Measurements from ENCODE around the gene BNIP5.

The BNIP5 gene

DNA sequence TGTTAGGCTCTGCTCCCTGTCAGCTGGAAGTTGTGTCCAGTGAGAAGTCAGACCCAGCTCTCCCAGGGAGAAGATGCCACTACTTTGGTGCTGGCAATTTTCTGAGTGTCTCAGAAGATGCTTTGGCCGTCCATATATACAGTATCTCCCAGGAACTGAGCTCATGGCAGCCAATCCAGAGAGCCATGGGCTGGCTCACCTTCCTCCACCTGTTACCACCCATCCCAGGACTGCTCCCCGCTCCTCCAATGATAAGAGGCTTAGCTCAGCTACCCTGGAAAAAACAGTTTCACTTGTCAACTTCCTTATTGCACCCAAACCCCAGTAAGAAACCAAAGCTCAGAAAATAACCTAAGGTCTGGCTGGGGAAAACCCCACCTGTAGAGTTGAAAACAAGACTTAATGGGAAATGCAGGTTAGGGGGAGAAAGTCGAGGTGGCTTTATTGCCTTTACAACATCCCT is at the start of gene BNIP5:
TSS of gene BNIP5 (minus strand) at position 110 of the 463 bp plus-strand sequence. CDS start 6,198 bp downstream, outside the sequence.
- TF ChIP-seq MYC (IDR thresholded peaks at IDR 0.05; ENCODE audit: low read depth, low read length) (no peak), CTCF (IDR thresholded peaks at IDR 0.05; ENCODE audit: low read depth, low read length) (no peak), MAX (IDR thresholded peaks at IDR 0.05; ENCODE audit: low read depth, low read length) (no peak), POLR2A (IDR thresholded peaks at IDR 0.05; ENCODE audit: extremely low read depth, insufficient read length) (no peak)
- H3K4me3 ChIP-seq (ENCODE audit: low read depth, low read length), result no peak within 1 kb of the TSS

GRCh38 chr6:36384095-36384494 is 47.4 kb upstream of the BNIP5 start:
- DNase-seq (ENCODE audit: low read depth), result no peak
- TF ChIP-seq CTCF (IDR thresholded peaks at IDR 0.05; ENCODE audit: low read depth, low read length), result no peak
- H3K4me3 ChIP-seq (ENCODE audit: low read depth, low read length), result no peak overlapping the region

More for the DNA sequence above, at the start of gene BNIP5:
- no peak for DNase-seq (ENCODE audit: low read depth)

DNA sequence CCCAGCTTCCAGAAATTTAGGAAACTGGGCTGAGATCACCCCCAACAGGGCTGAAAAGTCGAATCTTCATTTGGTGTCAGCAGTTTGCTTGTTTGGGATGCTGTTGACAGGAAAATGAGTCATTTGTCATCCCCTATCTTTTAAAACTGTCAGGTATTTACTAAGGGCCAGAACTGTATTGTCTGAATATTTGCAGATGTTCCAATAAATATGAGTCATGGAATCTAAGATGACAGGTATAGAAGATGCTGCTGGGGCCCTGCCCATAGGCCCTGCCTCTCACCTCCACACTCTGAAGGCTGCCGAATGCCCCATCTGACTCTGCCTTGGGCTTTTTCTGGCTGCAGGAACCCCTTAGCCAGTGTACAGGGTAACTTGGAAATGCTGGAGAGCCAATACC is 46.9 kb upstream of the BNIP5 start:
- TF ChIP-seq MAX (IDR thresholded peaks at IDR 0.05; ENCODE audit: low read depth, low read length) (no peak), POLR2A (IDR thresholded peaks at IDR 0.05; ENCODE audit: extremely low read depth, insufficient read length) (no peak), CTCF (IDR thresholded peaks at IDR 0.05; ENCODE audit: low read depth, low read length) (no peak), MYC (IDR thresholded peaks at IDR 0.05; ENCODE audit: low read depth, low read length) (no peak)
- no peak for DNase-seq (ENCODE audit: low read depth)
- H3K4me3 ChIP-seq (ENCODE audit: low read depth, low read length), result no peak overlapping the region

GRCh38 chr6:36382976-36383375 is 46.3 kb upstream of the BNIP5 start:
- TF ChIP-seq CTCF (IDR thresholded peaks at IDR 0.05; ENCODE audit: low read depth, low read length) (no peak), MAX (IDR thresholded peaks at IDR 0.05; ENCODE audit: low read depth, low read length) (no peak), POLR2A (IDR thresholded peaks at IDR 0.05; ENCODE audit: extremely low read depth, insufficient read length) (no peak)
- no peak for DNase-seq (ENCODE audit: low read depth)

DNA sequence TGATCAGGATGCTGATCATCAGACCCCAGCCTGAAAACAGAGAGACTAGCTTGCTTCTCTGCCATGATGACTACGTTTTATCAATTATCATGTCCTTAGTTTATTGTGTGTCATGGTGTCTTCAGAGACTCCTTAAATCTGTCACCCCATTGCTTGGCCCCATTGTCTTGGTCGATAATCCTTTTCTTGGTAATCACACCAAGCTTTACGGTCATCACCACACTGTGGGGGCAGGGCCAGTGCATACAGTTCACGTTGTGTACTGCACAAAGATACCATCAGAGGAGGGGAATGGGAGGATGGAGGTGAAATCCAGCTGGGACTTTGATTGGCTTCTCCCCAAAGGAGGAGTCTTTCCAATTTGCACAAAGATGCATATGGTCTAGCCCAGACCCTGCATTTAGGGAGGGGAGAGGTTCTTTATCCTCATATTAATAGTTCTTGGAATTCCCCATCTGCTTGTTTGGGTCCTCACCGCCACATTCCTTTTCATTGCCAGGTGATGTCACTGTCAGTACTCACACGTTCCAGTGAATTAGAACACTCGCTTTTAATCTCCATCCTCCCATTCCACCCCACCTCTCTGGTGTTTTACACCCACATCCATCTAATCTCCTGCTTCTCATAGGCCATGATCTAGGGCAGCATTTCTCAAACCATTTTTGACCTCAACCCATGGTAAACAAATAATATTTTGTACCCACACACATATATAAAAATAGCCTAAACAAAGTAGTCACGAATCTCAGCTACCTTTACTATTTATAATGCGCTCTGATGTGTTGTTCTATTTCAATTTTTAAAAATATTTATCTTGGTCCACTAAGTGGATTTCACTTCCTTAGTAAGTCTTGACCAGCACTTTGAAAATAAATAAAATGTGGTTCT is 45.1 kb upstream of the BNIP5 start:
- no peak for DNase-seq (ENCODE audit: low read depth)
- TF ChIP-seq POLR2A (IDR thresholded peaks at IDR 0.05; ENCODE audit: extremely low read depth, insufficient read length), result no peak
- no peak for TF ChIP-seq CTCF (IDR thresholded peaks at IDR 0.05; ENCODE audit: low read depth, low read length)
- no peak for TF ChIP-seq MYC (IDR thresholded peaks at IDR 0.05; ENCODE audit: low read depth, low read length)
- no peak for TF ChIP-seq MAX (IDR thresholded peaks at IDR 0.05; ENCODE audit: low read depth, low read length)
- H3K4me3 ChIP-seq (ENCODE audit: low read depth, low read length), result no peak overlapping the region

More at GRCh38 chr6:36382976-36383375, 46.3 kb upstream of the BNIP5 start:
- H3K4me3 ChIP-seq (ENCODE audit: low read depth, low read length), result no peak overlapping the region
